ENCODE data around the gene STRIP1. TPM values are rescaled to one million over a fixed set of nuclear protein-coding genes. Genes with fewer than 3 reads are reported as not detected.
A peak's percentile ranks its signal among the peaks of the same experiment; 100 is the strongest.

Gene STRIP1
- total and polyA plus RNA-seq, 2 donors from 2014 or later: 9.5 to 31.1 TPM

GRCh38 chr1:110007046-110007830 lies 27.2 kb upstream of the STRIP1 start:
- FAIRE-seq: no peak

GRCh38 chr1:110008971-110009565 lies 25.4 kb upstream of the STRIP1 start:
- no peak for FAIRE-seq
- peaks cover 5 to 33% (median 17%) of the 10 kb centered on the region in 3 donors for H3K4me1 ChIP-seq (ENCODE audit: control insufficient read depth in 2 of 3, insufficient read depth in 2 of 3, low read depth in 1 of 3, low read length in 3 of 3)
- TF ChIP-seq, protein P1, sequence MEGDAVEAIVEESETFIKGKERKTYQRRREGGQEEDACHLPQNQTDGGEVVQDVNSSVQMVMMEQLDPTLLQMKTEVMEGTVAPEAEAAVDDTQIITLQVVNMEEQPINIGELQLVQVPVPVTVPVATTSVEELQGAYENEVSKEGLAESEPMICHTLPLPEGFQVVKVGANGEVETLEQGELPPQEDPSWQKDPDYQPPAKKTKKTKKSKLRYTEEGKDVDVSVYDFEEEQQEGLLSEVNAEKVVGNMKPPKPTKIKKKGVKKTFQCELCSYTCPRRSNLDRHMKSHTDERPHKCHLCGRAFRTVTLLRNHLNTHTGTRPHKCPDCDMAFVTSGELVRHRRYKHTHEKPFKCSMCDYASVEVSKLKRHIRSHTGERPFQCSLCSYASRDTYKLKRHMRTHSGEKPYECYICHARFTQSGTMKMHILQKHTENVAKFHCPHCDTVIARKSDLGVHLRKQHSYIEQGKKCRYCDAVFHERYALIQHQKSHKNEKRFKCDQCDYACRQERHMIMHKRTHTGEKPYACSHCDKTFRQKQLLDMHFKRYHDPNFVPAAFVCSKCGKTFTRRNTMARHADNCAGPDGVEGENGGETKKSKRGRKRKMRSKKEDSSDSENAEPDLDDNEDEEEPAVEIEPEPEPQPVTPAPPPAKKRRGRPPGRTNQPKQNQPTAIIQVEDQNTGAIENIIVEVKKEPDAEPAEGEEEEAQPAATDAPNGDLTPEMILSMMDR (IDR thresholded peaks at IDR 0.05; ENCODE audit: borderline replicate concordance, extremely low read depth, insufficient read depth): no peak
- H3K36me3 ChIP-seq (ENCODE audit: control insufficient read depth in 2 of 3, insufficient read depth in 3 of 3, low read length in 3 of 3): peaks cover 16 to 43% (median 34%) of the 10 kb centered on the region in 3 donors
- H3K9ac ChIP-seq (ENCODE audit: low read length in 3 of 3): no peak overlapping the region
- H3K27me3 ChIP-seq (ENCODE audit: control insufficient read depth, insufficient read depth, low read length): no peaks in the 10 kb centered on the region
- no peak for DNase-seq
- intact Hi-C loops (cut with DNase I): no loop called here
- H3K27ac ChIP-seq (ENCODE audit: low read depth in 2 of 2, low read length in 2 of 2): no peak overlapping the region
- no peak overlapping the region for H3K4me3 ChIP-seq (ENCODE audit: low read length in 3 of 3)
- no peaks in the 10 kb centered on the region for H3K9me3 ChIP-seq (ENCODE audit: control insufficient read depth in 2 of 3, insufficient read depth in 1 of 3, low read length in 3 of 3)

More at GRCh38 chr1:110007046-110007830, 27.2 kb upstream of the STRIP1 start:
- Histone ChIP-seq H3K9me3 (ENCODE audit: control insufficient read depth in 2 of 3, insufficient read depth in 1 of 3, low read length in 3 of 3) (no peaks in the 10 kb centered on the region), H3K36me3 (ENCODE audit: control insufficient read depth in 2 of 3, insufficient read depth in 3 of 3, low read length in 3 of 3) (peaks cover 12 to 33% (median 31%) of the 10 kb centered on the region in 3 donors), H3K9ac (ENCODE audit: low read length in 3 of 3) (no peak overlapping the region), H3K4me1 (ENCODE audit: control insufficient read depth in 2 of 3, insufficient read depth in 2 of 3, low read depth in 1 of 3, low read length in 3 of 3) (peaks cover 10 to 41% (median 24%) of the 10 kb centered on the region in 3 donors), H3K27me3 (ENCODE audit: control insufficient read depth, insufficient read depth, low read length) (no peaks in the 10 kb centered on the region), H3K4me3 (ENCODE audit: low read length in 3 of 3) (no peak overlapping the region), H3K27ac (ENCODE audit: low read depth in 2 of 2, low read length in 2 of 2) (no peak overlapping the region)
- DNase-seq: no peak
- TF ChIP-seq, protein P1 (IDR thresholded peaks at IDR 0.05; ENCODE audit: borderline replicate concordance, extremely low read depth, insufficient read depth): no peak
- intact Hi-C loops (cut with DNase I): no loop called here

- DNase-seq (peak in 2 of 5 donors; percentile 29 to 66), FAIRE-seq (no peak)
- Histone ChIP-seq H3K9ac (ENCODE audit: low read length in 3 of 3) (no peak overlapping the region), H3K27me3 (ENCODE audit: control insufficient read depth, insufficient read depth, low read length) (no peaks in the 10 kb centered on the region), H3K36me3 (ENCODE audit: control insufficient read depth in 2 of 3, insufficient read depth in 3 of 3, low read length in 3 of 3) (peaks cover 22 to 68% (median 52%) of the 10 kb centered on the region in 3 donors), H3K4me1 (ENCODE audit: control insufficient read depth in 2 of 3, insufficient read depth in 2 of 3, low read depth in 1 of 3, low read length in 3 of 3) (peaks cover 0 to 10% (median 4%) of the 10 kb centered on the region in 3 donors), H3K27ac (ENCODE audit: low read depth in 2 of 2, low read length in 2 of 2) (no peak overlapping the region), H3K4me3 (ENCODE audit: low read length in 3 of 3) (no peak overlapping the region), H3K9me3 (ENCODE audit: control insufficient read depth in 2 of 3, insufficient read depth in 1 of 3, low read length in 3 of 3) (no peaks in the 10 kb centered on the region)
- TF ChIP-seq, protein P1 (IDR thresholded peaks at IDR 0.05; ENCODE audit: borderline replicate concordance, extremely low read depth, insufficient read depth): peak; percentile 48
- intact Hi-C loops (cut with DNase I): no loop called here
These were observed 22.8 kb upstream of the STRIP1 start for GRCh38 chr1:110011527-110012041.
